ENCODE results near the gene CAMK1D. TPM values are rescaled to one million over a fixed set of nuclear protein-coding genes. Genes with fewer than 3 reads are reported as not detected.

CAMK1D gene
- total and polyA plus RNA-seq, 2 of the 8 experiments (the other 6 are each of a cell fraction or from before 2014, with no cell fraction given): 3.5 to 10.6 TPM

DNA sequence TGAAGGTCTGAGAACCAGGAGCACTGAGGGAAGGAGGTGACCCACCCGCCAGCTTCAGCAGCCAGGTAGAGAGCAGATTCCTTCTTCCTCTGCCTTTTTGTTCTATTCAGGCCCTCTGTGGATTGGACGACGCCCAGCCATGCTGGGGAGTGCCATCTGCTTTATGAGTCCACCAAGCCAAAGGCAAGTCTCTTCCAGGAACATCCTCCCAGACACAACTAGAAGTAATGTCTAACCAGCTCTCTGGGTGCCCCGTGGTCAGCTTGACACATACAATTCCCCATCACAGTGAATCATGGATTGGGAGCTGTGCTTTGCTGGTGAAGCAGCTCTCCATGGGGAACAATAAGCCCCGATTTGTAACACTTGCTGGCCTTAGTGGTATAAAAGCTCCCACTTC lies 526.9 kb downstream of the CAMK1D start:
- H2BK120ac ChIP-seq (replicated peaks; ENCODE audit: low read depth, low read length): no peak overlapping the region
- no peak overlapping the region for H2BK15ac ChIP-seq (ENCODE audit: low read length)
- H3K9me3 ChIP-seq (ENCODE audit: insufficient read depth in 2 of 2, low read depth in 1 of 2, low read length in 1 of 2): 0 out of 4 replicates have a peak, but pooled peaks cover 0 to 2% of the 10 kb centered on the region in 2 experiments
- no peak overlapping the region for H2BK20ac ChIP-seq (ENCODE audit: low read length)
- FAIRE-seq: no peak
- H3K36me3 ChIP-seq (ENCODE audit: control insufficient read depth in 2 of 4, insufficient read depth in 4 of 4, low read length in 3 of 4): no peaks in the 10 kb centered on the region
- H2BK5ac ChIP-seq (ENCODE audit: low read depth, low read length): no peak overlapping the region
- H3K4me2 ChIP-seq (ENCODE audit: insufficient read depth in 1 of 2, low read depth in 2 of 2, low read length in 2 of 2): no peak overlapping the region
- CTCF ChIA-PET (ENCODE audit: partially characterized antibody): interaction anchor here (0.8 to 2.2 kb wide), 4 partner anchors 8 to 77 kb away, joined by 3 to 5 read pairs (median 3); no protein-coding TSS in a partner anchor
- H3K56ac ChIP-seq (replicated peaks; ENCODE audit: insufficient read length, low read depth, low read length): no peak overlapping the region
- H3K4ac ChIP-seq (replicated peaks; ENCODE audit: insufficient read length, low read depth, low read length): no peak overlapping the region
- no peaks in the 10 kb centered on the region for H3K79me2 ChIP-seq (ENCODE audit: control insufficient read depth in 1 of 2, insufficient read depth in 2 of 2, low read length in 2 of 2)
- H4K20me1 ChIP-seq (replicated peaks in 1 of 2; ENCODE audit: control insufficient read depth in 1 of 2, insufficient read depth in 2 of 2, low read length in 2 of 2): no peaks in the 10 kb centered on the region
- no peaks in the 10 kb centered on the region for H3K23me2 ChIP-seq (ENCODE audit: low read depth, low read length)
- no peak overlapping the region for H3K4me3 ChIP-seq (ENCODE audit: extremely low read depth in 1 of 4, insufficient read depth in 2 of 4, low read depth in 3 of 4, low read length in 4 of 4)
- no peak overlapping the region for H3K18ac ChIP-seq (ENCODE audit: extremely low read depth, low read length)
- no peak overlapping the region for H2AK5ac ChIP-seq (ENCODE audit: low read depth, low read length)
- H4K5ac ChIP-seq (ENCODE audit: insufficient read length, low read depth, low read length): no peak overlapping the region
- H3K14ac ChIP-seq (ENCODE audit: insufficient read length): no peak overlapping the region
- 93% methylated on average over 4 of the region's 5 CpGs; no CpG with 5 or more reads in 1 of the 2 experiments for WGBS, 2 experiments (ENCODE audit: extremely low coverage in 1 of 2, insufficient coverage in 1 of 2, insufficient read length in 1 of 2, insufficient replicate concordance in 2 of 2, low coverage in 1 of 2, low lambda C conversion rate in 2 of 2, missing lambda C conversion rate in 1 of 2)
- POLR2A ChIA-PET (ENCODE audit: partially characterized antibody): no interaction called here
- no peak overlapping the region for H3K9ac ChIP-seq (replicated peaks in 1 of 4; ENCODE audit: extremely low read depth in 1 of 4, low read depth in 3 of 4, low read length in 3 of 4)
- H2BK12ac ChIP-seq (ENCODE audit: low read depth, low read length): no peak overlapping the region
- H4K8ac ChIP-seq (ENCODE audit: extremely low read depth, insufficient read depth, low read length): no peak overlapping the region
- no peak for DNase-seq (ENCODE audit: low read depth in 1 of 2, low spot score in 2 of 2)
- no peak overlapping the region for H3K23ac ChIP-seq (ENCODE audit: insufficient read length)
- no peaks in the 10 kb centered on the region for H3K79me1 ChIP-seq (ENCODE audit: low read depth, low read length)
- H3K4me1 ChIP-seq (replicated peaks in 1 of 4; ENCODE audit: control insufficient read depth in 3 of 4, insufficient read depth in 4 of 4, low read length in 3 of 4): no peaks in the 10 kb centered on the region; a peak in 1 of 7 replicates
- no peak overlapping the region for H3K27ac ChIP-seq (ENCODE audit: low read depth, low read length)
- no peak overlapping the region for H4K91ac ChIP-seq (replicated peaks; ENCODE audit: insufficient read length, low read length)
- H2AFZ ChIP-seq (ENCODE audit: low read length): no peak overlapping the region
- no peaks in the 10 kb centered on the region for H3K27me3 ChIP-seq (replicated peaks in 1 of 4; ENCODE audit: control insufficient read depth in 3 of 4, extremely low read depth in 1 of 4, insufficient read depth in 3 of 4, low read length in 3 of 4)
- TF ChIP-seq POLR2AphosphoS5 (IDR thresholded peaks at IDR 0.05; ENCODE audit: low read depth, low read length) (no peak), SP1 (IDR thresholded peaks at IDR 0.05; ENCODE audit: low read depth, low read length) (no peak), SIN3A (conservative IDR thresholded peaks at IDR 0.05 in 1 of 2, IDR thresholded peaks at IDR 0.05 in 1 of 2; ENCODE audit: low read depth in 1 of 2, low read length in 2 of 2) (no peak), CHD1 (IDR thresholded peaks at IDR 0.05; ENCODE audit: low read depth, low read length) (no peak), TEAD4 (IDR thresholded peaks at IDR 0.05; ENCODE audit: low read depth, low read length) (no peak), JUN (IDR thresholded peaks at IDR 0.05; ENCODE audit: low read depth, low read length) (no peak), SP4 (IDR thresholded peaks at IDR 0.05; ENCODE audit: low read length) (no peak), GTF2F1 (IDR thresholded peaks at IDR 0.05; ENCODE audit: borderline replicate concordance, low read depth, low read length) (no peak), CTBP2 (IDR thresholded peaks at IDR 0.05; ENCODE audit: borderline replicate concordance, insufficient read depth, insufficient read length, low read length) (no peak)

All from H1 (cell line).